Measurements from ENCODE around the gene GRM4. TPM values are rescaled to one million over a fixed set of nuclear protein-coding genes. Genes with fewer than 3 reads are reported as not detected.

Gene GRM4
- polyA plus RNA-seq, 1 of the 3 experiments (the other 2 are of a cell fraction) = not detected

GRCh38 chr6:34104628-34105027 is 41.3 kb downstream of the GRM4 start:
- H3K9ac ChIP-seq = no peak overlapping the region
- no peaks in the 10 kb centered on the region for H3K36me3 ChIP-seq (replicated peaks in 1 of 2; ENCODE audit: control insufficient read depth in 1 of 2, insufficient read depth in 2 of 2, low read length in 1 of 2)
- H2AFZ ChIP-seq (ENCODE audit: low read depth) = no peak overlapping the region
- H3K4me2 ChIP-seq = no peak overlapping the region
- no peaks in the 10 kb centered on the region for H4K20me1 ChIP-seq (ENCODE audit: insufficient read depth)
- H3K9me3 ChIP-seq = no peaks in the 10 kb centered on the region
- POLR2A ChIA-PET = no interaction called here
- 68% methylated on average over 10 of the region's 10 CpGs for WGBS (ENCODE audit: low lambda C conversion rate)
- CTCF ChIA-PET = interaction anchor here (1.1 to 1.7 kb wide), 2 partner anchors 40 to 50 kb away, joined by 3 to 4 read pairs; no protein-coding TSS in a partner anchor
- H3K9me2 ChIP-seq = no peaks in the 10 kb centered on the region
- no peaks in the 10 kb centered on the region for H3F3A ChIP-seq (replicated peaks; ENCODE audit: insufficient read depth)
- H3K27ac ChIP-seq (ENCODE audit: low read depth in 2 of 2, low read length in 1 of 2) = no peak overlapping the region
- DNase-seq = no peak
- H3K27me3 ChIP-seq (ENCODE audit: insufficient read depth) = peaks cover 28% of the 10 kb centered on the region
- H3K4me3 ChIP-seq (ENCODE audit: low read depth in 2 of 2, low read length in 1 of 2) = no peak overlapping the region
- H3K79me2 ChIP-seq (ENCODE audit: insufficient read depth) = no peaks in the 10 kb centered on the region
- peaks cover 0 to 4% of the 10 kb centered on the region in 2 experiments; a peak in 1 of 4 replicates for H3K4me1 ChIP-seq (ENCODE audit: control insufficient read depth in 1 of 2, insufficient read depth in 2 of 2, low read depth in 1 of 2, low read length in 1 of 2)
- TF ChIP-seq TAF1 (IDR thresholded peaks at IDR 0.05; ENCODE audit: borderline replicate concordance, low read depth, low read length) (no peak), CHD2 (IDR thresholded peaks at IDR 0.05; ENCODE audit: low read length, partially characterized antibody) (no peak), RXRA (IDR thresholded peaks at IDR 0.05; ENCODE audit: borderline replicate concordance, low read depth) (no peak), FOSL2 (IDR thresholded peaks at IDR 0.05; ENCODE audit: borderline replicate concordance, low read depth) (no peak), TEAD4 (IDR thresholded peaks at IDR 0.05; ENCODE audit: borderline replicate concordance, insufficient read depth) (no peak), POLR2AphosphoS5 (IDR thresholded peaks at IDR 0.05; ENCODE audit: low read depth, low read length) (no peak), RAD21 (IDR thresholded peaks at IDR 0.05; ENCODE audit: low read length) (no peak), ZBTB33 (IDR thresholded peaks at IDR 0.05; ENCODE audit: borderline replicate concordance, low read depth) (no peak), PBX3 (IDR thresholded peaks at IDR 0.05) (no peak), USF2 (IDR thresholded peaks at IDR 0.05; ENCODE audit: borderline replicate concordance, low read depth, low read length) (no peak), EP300 (IDR thresholded peaks at IDR 0.05; ENCODE audit: borderline replicate concordance in 1 of 2, low read depth in 1 of 2, low read length in 1 of 2) (no peak), JUND (IDR thresholded peaks at IDR 0.05) (no peak), REST (IDR thresholded peaks at IDR 0.05; ENCODE audit: low read depth, low read length) (no peak), SIN3A (IDR thresholded peaks at IDR 0.05; ENCODE audit: borderline replicate concordance, low read depth, low read length) (no peak), MEF2A (IDR thresholded peaks at IDR 0.05; ENCODE audit: borderline replicate concordance, low read depth) (no peak), MXI1 (IDR thresholded peaks at IDR 0.05; ENCODE audit: low read depth, low read length) (no peak), GATA2 (CRISPR knock-in tag; IDR thresholded peaks at IDR 0.05) (no peak), MAX (IDR thresholded peaks at IDR 0.05; ENCODE audit: low read depth) (no peak)

All from SK-N-SH (cell line).